Measurements from ENCODE around the gene PCDHA1. TPM values are rescaled to one million over a fixed set of nuclear protein-coding genes. Genes with fewer than 3 reads are reported as not detected.

The PCDHA1 gene
- total RNA-seq, 1 donor, result not detected

DNA sequence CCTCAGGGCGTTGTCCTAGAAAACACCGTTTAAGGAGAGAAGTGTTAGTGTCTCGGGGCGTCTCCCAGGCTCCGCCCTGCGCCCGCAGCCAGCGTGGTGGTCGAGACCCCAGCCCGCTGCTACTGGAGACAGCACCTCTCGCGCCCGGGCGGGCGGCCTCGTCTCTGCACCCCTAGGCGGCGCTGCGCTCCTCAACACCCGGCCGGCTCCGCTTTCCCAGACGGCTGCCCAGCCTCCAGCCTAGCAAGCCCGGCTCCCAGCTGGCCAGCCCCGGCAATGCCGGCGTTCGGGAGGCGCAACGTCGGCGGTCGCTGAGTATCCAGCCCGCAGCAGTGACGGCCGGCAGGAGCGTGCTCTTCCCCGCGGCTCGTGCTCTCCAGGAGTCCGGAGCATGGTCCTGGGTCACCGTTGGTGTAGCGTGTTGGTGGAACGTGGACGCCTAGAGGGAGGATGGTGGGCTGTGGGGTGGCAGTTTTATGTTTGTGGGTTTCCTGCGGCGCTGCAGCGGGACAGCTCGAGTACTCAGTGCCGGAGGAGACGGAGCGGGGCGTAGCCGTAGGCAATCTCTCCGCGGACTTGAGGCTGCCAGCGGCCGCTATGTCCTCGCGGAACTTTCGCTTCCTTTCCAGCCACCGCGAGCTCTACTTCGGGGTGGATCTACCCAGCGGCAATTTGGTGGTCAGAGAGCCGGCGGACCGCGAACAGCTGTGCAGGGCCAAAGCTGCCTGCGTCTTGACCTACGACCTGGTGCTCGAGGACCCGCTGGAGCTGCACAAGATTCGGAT, 140.7 kb downstream of the PCDHA1 start:
- TF ChIP-seq, protein P1, sequence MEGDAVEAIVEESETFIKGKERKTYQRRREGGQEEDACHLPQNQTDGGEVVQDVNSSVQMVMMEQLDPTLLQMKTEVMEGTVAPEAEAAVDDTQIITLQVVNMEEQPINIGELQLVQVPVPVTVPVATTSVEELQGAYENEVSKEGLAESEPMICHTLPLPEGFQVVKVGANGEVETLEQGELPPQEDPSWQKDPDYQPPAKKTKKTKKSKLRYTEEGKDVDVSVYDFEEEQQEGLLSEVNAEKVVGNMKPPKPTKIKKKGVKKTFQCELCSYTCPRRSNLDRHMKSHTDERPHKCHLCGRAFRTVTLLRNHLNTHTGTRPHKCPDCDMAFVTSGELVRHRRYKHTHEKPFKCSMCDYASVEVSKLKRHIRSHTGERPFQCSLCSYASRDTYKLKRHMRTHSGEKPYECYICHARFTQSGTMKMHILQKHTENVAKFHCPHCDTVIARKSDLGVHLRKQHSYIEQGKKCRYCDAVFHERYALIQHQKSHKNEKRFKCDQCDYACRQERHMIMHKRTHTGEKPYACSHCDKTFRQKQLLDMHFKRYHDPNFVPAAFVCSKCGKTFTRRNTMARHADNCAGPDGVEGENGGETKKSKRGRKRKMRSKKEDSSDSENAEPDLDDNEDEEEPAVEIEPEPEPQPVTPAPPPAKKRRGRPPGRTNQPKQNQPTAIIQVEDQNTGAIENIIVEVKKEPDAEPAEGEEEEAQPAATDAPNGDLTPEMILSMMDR (IDR thresholded peaks at IDR 0.05; ENCODE audit: insufficient read depth, low read depth, low read length), result peak; percentile 48
- H3K4me3 ChIP-seq (ENCODE audit: low read depth, low read length), result peak overlapping the region; percentile 46
- DNase-seq (ENCODE audit: low read depth), result peak; percentile 31

GRCh38 chr5:140927228-140927573, 141.3 kb downstream of the PCDHA1 start:
- TF ChIP-seq, protein P1 (IDR thresholded peaks at IDR 0.05; ENCODE audit: insufficient read depth, low read depth, low read length), result no peak
- no peak for DNase-seq (ENCODE audit: low read depth)
- H3K4me3 ChIP-seq (ENCODE audit: low read depth, low read length), result peak overlapping the region; percentile 46

- DNase-seq (ENCODE audit: low read depth), result no peak
- TF ChIP-seq, protein P1 (IDR thresholded peaks at IDR 0.05; ENCODE audit: insufficient read depth, low read depth, low read length), result no peak
- H3K4me3 ChIP-seq (ENCODE audit: low read depth, low read length), result no peak overlapping the region
Measured at GRCh38 chr5:140934964-140935606, 149.1 kb downstream of the PCDHA1 start.

DNA sequence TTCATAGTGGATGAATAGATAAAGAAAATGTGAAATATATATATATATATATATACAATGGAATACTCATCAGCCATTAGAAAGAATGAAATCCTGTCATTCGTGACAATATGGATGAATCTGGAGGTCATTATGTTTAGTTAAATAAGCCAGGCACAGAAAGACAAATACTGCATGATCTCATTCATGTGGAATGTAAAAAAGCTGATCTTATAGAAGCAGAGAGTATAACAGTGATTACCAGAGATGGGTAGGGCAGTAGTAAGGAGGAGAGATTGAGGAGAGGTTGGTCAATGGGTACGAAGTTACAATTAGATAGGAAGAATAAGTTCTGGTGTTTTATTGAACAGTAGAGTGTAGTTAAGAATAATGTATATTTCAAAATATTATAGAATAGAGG, 160.6 kb downstream of the PCDHA1 start:
- H3K4me3 ChIP-seq (ENCODE audit: low read depth, low read length), result no peak overlapping the region
- no peak for DNase-seq (ENCODE audit: low read depth)
- TF ChIP-seq, protein P1 (IDR thresholded peaks at IDR 0.05; ENCODE audit: insufficient read depth, low read depth, low read length), result no peak

GRCh38 chr5:140951636-140952035, 165.7 kb downstream of the PCDHA1 start:
- TF ChIP-seq, protein P1 (IDR thresholded peaks at IDR 0.05; ENCODE audit: insufficient read depth, low read depth, low read length), result no peak
- H3K4me3 ChIP-seq (ENCODE audit: low read depth, low read length), result no peak overlapping the region
- DNase-seq (ENCODE audit: low read depth), result no peak

DNA sequence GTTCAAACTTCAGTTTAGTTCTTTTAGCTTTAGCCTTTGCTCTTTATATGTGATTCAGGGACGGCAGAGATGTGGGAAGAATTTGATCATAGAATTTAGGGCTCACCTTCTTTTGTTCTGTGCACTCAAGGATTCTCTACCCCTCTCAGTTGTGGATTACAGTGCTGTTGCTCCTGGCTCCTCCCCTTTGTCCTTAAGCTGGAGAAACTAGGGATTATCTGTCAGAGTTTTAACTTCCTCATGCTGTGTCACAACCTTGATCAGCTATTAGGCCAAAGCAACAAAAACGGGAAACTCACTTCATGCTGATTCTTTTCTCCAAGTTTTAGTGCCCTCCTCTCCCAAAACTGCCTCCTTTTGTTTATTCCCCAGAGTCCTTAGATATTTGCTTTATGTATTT, 167.3 kb downstream of the PCDHA1 start:
- DNase-seq (ENCODE audit: low read depth), result no peak
- TF ChIP-seq, protein P1 (IDR thresholded peaks at IDR 0.05; ENCODE audit: insufficient read depth, low read depth, low read length), result no peak
- no peak overlapping the region for H3K4me3 ChIP-seq (ENCODE audit: low read depth, low read length)

Measured in fibroblast of villous mesenchyme (primary cell).